Skeletal muscle cell (primary cell): ENCODE measurements around the gene AGR2.
"Not testable (repeated sequence)": the region's sequence is repeated elsewhere in the genome, so short reads cannot be mapped to it uniquely, and the experiment has no call there.

Source experiments
- DNase-seq: peaks from one replicate; pipeline ENCODE4 v3.0.0-alpha.2; 2010; ENCODE audit warnings: low read depth
- H3K4me3 ChIP-seq: 2 replicates; pipeline ENCODE4 v1.5.1; 2011; ENCODE audit warnings: low read depth, mild to moderate bottlenecking, control low read depth, low read length, moderate library complexity

Gene AGR2

DNA sequence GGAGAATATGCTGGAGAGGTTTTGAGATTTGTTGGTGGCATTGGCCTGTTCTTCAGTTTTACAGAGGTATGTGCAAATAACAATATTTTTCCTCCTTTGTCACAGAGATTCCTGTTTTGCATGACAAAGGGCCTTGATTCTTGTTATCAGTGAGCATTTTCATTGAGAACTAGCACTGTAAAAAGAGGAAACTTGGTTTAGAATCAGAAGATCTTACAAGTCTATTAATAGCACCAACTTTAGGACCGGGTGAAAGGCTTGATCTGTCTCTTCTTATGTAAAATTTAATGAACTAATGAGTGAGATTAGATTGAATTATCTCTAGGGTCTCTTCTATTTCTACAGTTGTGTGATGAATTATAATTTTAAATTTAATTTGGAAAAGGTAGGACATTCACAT is 25.7 kb downstream of the AGR2 start:
- no peak for DNase-seq
- H3K4me3 ChIP-seq: no peak overlapping the region

DNA sequence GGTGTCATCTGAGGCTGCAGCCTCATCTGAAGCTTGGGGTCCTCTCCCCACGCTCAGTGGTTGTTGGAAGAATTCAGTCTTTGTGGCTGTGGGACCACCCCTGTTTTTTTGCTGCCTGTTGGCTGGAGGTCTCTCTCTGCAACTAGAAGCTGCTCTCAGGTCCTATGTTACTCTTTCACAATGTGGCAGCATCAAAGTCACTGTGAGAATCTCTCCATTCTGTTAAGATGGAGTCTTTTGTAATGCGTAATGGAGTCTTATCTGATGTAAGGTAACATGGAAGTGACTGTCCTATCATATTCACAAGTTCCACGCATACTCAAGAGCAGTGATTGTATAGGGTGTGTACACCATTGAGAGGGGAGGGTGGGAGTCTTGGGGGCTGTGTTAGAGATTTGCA is 26.3 kb downstream of the AGR2 start:
- DNase-seq: no peak
- H3K4me3 ChIP-seq: no peak overlapping the region

DNA sequence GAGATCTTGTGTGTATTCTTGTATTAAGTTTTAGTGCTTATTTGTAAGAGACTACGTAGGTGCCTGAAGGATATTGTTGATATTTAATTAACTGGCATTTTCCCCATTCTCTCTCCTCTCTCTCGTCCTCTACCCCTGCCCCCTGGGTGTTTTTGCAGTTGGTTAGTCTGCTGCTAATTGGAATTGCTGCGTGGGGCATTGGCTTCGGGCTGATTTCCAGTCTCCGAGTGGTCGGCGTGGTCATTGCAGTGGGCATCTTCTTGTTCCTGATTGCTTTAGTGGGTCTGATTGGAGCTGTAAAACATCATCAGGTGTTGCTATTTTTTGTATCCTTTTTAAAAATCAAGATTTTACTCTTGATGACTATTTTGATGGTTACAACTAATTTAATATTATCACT is 28.7 kb downstream of the AGR2 start:
- no peak for DNase-seq
- no peak overlapping the region for H3K4me3 ChIP-seq

DNA sequence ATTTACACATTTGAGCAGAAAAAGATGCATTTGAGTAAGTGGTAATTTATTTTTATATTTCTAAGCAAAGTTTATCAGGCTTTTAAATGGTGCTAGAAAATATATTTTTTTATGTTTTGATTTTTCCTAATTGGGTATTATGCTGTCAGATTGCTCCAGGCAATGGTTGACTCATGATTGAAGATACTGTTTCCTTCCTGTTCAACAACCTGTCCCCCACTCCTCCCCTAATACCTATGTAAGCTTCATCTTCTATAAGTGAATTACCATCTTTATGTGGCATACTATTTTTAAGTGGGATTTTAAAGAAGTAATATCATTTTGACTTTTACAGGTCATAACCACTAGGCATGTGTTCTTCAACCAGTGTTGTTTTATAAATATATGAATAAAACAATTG is 29.8 kb downstream of the AGR2 start:
- H3K4me3 ChIP-seq: no peak overlapping the region

DNA sequence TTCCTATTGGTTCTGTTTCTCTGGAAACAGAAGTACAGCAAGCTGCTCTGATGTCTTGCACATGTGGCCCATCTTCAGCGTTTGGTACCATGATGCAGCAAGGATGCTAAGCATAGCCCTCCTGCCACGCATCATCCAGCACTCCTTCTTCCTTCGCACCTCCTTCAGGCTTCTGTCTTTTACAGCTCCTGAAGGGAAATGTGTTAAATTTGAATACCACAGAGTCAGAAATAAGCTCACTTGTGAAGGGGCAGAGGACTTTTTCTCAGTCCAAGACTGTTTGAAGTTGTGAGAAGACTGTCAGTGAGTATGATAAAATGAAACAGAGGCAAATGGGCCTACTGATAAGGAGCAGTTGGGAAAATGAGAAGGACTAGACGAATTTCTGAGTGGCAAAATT is 30.5 kb downstream of the AGR2 start:
- no peak overlapping the region for H3K4me3 ChIP-seq
- DNase-seq: no peak

More for the DNA sequence above, 29.8 kb downstream of the AGR2 start:
- DNase-seq: no peak

DNA sequence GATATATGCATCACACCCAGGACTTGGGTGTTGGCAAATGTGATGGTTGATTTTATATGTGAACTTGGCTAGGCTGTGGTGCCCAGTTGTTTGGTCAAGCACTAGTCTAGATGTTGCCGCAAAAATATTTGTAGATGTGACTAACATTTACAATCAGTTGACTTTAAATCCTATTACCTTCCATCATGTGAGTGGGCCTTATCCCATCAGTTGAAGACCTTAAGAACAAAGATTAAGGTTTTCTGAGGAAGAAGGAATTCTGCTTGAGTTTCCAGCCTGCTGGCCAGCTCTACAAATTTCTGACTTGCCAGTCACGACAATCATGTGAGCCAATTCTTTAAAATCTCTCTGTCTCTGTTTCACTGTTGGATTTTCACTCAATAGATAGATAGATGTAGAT is 30.9 kb downstream of the AGR2 start:
- H3K4me3 ChIP-seq: no peak overlapping the region
- DNase-seq: no peak

DNA sequence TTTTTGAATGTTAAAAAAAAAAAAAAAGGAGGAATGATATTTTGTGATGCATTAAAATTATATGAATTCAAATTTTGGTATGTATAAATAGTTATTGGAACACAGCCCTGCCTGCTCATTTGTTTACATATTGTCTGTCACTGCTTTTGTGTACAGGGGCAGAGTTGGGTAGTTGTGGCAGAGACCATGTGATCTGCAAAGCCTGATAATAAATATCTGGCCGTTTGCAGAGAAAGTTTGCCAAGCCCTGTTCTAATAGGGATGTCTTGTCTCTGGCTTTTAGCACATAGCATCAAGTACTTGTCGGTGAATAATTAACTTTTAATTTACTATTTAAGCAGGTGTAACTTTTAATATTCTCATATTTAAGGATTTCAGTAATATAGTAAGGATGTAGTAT is 31.5 kb downstream of the AGR2 start:
- DNase-seq: no peak
- no peak overlapping the region for H3K4me3 ChIP-seq

DNA sequence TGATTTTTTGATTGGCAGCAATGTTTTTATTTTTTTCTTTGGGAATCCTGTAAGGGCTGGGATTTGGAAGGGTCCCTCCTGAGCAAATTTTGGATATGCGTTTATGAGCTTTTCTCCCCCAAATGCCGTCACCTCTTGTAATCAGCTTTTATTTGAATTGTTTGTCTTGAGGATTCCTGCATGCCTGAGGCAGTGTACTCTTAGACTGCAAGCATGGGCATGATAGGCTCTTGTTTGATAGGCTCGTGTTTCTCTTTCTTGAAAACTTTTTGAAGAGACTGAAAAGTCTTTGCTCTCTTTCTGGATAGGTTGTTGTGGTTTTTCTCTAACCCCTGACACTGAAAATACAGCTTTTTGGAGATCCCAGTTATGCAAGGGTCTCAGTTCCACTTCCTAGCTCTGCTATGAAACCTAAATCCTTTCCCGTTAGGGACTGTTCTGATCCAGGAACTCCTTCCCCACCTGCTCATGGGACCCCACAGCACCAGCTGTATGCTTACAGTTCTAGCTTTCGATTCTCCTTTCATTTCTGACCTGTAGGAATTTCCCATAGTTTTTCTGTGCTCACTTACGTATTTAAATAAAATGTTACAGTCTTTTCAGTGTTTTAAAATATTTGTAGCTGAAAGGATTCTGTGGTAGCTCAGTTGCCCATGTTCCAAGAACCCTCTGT is 34.0 kb downstream of the AGR2 start:
- DNase-seq: no peak
- H3K4me3 ChIP-seq: no peak overlapping the region

DNA sequence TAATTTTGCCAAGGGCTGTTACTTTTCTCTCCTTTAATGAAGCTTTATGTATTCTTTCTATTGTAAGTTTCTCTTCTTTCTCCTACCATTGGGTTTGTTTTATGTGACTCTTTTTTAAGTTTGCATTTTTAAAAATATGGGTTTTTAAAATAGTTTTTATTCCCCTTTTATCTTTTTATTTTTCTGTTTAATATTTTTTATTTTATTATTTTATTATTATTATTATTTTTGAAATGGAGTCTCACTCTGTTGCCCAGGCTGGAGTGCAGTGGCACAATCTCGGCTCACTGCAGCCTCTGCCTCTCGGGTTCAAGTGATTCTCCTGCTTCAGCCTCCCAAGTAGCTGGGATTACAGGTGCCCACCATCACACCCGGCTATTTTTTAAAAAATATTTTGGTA is 34.8 kb downstream of the AGR2 start:
- not testable (repeated sequence) for DNase-seq, H3K4me3 ChIP-seq

DNA sequence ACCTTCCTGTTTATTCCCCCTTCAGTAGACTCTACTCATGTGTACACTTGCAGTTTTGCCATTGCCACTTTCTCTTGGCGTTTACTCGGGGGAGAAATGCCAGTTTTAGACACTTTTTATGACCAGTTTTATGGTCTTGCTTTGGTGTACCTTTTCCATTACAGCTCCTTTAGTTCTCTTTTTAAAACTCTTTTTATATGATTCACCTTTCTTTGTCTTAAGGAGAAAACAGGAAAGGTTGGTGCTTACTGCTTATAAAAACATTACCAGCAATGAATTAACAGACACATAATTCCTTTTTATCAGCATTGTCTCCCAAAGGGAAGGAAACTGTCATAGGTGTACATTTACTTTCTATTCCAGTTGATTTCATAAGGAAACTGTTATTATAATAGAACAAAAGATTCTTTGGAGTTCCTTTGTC is 39.4 kb downstream of the AGR2 start:
- no peak overlapping the region for H3K4me3 ChIP-seq
- DNase-seq: no peak

DNA sequence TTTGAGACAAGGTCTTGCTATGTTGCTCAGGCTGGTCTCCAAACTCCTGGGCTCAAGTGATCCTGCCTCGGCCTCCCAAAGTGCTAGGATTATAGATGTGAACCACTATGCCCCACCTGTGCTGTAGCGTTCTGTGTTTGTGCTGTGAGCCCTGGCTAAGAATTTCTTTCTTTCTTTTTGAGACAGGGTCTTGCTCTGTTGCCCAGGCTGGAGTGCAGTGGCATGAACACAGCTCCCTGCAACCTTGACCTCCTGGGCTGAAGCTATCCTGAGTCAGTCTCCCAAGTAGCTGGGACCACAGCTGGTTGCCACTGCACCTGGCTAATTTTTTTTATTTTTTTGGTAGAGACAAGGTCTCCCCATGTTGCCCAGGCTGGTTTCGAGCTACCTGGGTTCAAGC is 39.9 kb downstream of the AGR2 start:
- no peak overlapping the region for H3K4me3 ChIP-seq
- DNase-seq: no peak

DNA sequence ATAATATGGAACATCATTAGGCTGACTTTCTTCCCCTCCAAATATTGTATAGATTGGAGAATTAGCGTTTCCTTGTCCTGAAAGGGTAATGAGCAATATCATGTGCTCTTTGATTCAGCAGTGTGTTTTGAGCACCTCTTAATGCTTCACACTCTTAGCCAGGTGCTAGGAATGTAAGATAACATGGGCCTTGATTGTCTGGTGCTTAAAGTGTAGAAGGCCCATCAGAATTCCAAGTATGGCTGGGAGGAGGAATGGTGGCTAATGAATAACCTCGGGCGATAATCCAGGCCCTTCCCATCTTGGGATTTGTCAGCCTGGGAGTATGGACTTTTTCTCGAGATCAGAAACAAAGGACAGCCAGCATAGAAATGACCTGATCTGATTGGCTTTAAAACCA is 42.6 kb downstream of the AGR2 start:
- no peak for DNase-seq
- no peak overlapping the region for H3K4me3 ChIP-seq

DNA sequence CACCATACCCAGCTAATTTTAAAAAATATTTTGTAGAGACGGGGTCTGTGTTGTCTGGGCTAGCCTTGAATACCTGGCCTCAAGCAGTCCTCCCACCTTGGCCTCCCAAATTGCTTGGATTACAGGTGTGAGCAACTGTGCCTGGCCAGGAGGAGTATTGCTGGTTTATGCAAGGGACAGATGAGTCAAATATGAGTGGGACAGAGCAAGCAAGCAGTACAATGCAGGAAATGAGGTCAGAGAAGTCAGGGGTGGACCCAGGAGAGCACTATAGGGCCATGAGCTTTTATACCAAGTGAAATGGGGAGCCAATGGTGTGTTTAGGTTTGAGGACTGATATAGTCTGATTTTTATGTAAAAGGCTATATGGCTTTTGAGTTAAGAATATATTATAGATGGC is 45.0 kb downstream of the AGR2 start:
- no peak overlapping the region for H3K4me3 ChIP-seq
- DNase-seq: no peak

DNA sequence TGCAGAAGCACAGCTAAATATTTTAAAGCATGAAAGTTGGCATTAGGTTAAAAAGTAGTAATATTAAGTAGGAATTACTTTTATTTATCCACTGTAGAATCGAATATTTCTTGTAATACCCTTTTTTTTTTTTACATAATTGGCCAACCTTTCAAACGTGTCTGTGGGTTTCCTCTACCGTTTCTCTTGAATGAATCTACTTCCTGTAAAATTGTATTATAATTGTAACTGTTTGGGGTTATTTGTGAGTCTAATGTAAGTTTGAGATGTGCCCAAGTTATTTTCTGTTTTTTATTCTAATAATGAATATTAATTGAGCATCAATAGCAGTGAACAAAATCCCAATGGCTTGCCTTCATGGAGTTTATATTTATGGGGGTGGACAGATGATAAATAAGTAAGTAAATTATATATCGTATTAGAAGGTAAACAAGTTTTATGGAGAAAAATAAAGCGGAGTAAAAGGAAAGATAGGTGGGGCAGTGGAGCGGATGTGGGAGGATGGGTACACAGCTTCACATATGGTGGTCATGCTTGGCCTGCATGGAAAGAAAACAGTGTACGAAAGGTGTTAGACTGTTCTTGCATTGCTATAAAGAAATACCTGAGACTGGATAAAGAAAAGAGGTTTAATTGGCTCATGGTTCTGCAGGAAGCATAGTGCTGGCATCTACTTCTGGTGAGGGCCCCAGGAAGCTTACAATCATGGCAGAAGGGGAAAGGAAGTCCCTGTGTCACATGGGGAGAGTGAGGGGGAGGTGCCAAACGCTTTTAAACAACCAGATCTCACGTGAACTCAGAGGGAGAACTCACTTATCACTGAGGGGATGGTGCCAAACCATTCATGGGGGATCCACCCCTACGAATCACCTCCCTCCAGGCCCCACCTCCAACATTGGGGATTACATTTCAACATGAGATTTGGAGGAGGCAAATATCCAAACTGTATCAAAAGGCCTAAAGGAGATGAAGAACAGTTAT is 45.9 kb downstream of the AGR2 start:
- no peak for DNase-seq
- H3K4me3 ChIP-seq: no peak overlapping the region

DNA sequence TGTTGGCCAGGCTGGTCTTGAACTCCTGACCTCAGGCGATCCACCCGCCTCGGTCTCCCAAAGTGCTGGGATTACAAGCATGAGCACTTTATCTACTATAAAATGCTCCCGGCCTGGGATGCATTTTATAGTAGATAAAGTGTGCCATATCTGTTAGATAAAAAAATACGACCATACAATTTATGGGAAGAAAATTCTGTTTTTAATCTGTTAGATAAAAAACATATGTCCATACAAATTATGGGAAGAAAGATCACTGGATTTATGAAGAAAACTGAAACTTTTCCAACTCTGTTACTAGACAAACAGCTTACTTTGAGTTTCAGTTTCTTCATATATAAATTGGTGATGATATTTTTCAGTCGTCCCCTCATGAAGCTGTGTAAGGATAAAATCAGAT is 46.8 kb downstream of the AGR2 start:
- no peak for DNase-seq
- H3K4me3 ChIP-seq: no peak overlapping the region

DNA sequence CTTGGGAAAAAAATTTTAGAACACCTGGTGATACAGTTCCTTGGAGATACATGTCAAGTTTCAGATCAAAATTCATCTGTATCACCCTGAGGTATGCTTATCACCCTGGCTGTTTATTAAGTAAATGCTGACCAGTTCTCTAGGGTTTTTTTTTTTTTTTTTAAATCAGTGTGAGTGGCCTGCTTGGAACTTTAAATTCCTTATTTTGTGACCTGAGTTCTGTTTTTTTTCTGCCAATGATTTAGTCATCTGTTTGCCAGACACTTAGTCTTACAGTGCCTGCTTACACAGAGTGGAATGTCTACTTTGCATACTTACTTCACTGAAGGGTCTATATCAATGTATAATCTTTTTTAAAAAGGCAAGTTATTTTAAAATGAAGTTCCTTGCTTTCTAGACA is 49.4 kb downstream of the AGR2 start:
- H3K4me3 ChIP-seq: no peak overlapping the region
- no peak for DNase-seq

DNA sequence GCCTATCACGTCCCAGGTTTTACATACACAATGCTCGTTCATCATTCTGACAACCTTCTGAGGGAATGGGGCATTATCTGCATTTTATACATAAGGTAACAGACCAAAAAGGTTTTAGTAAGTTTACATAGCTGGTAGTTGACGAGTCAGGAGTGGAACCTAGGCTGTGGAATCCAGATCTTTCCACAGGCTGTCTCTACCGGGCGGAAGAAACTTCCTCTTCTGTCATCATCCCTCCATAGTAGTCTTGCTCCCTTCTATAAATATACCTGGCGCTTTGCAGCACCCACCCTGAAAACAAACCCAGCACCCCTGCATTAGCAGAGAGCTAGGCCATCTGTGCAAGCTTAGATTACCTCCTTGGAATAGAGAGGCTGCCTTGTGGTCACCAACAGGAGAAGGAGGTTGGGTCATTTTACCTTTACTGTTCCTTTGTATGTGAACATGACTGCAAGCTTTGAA is 49.9 kb downstream of the AGR2 start:
- DNase-seq: no peak
- no peak overlapping the region for H3K4me3 ChIP-seq

DNA sequence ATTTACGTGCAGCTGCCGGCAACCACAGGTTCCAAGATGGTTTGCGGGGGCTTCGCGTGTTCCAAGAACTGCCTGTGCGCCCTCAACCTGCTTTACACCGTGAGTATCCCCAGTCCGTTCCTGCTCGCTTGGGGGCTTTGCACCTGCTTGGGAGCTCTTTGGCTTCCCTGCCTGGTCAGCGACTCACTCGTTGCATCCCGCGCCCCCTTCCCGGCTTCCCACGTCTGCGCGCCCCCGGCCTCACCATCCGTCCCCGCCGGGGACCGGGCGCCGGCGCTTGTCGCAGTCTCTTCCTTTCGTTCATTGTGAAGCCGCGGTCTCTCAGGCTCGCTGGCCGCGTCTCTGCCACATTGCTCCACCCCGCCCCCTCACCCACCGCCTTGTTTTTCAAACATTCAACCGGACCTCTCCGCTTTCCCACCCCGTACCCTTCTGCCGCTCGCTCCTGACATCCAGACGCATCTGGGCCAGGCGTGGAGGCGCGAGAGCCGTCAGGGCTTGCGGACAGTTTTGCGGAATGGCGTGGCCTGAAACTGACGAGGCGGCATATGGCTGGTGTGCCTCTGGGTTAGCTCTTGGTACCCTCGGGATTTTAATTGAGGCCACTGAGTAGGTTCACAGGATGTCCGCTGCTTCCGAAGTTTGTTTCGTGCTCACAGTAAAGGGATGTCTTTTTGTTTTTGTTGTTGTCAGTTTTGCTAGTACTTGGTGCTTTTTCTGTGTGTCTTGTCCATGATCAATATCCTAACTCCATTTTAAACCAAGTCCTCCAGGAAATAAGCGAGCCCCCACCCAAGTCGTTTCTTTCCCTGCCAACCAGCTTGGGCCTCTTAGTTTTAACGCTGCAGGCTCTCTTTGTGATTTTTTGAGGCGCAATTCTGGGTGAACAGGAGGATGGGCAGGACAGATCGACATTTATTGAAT is 50.6 kb downstream of the AGR2 start:
- H3K4me3 ChIP-seq: peak overlapping the region; percentile 73

DNA sequence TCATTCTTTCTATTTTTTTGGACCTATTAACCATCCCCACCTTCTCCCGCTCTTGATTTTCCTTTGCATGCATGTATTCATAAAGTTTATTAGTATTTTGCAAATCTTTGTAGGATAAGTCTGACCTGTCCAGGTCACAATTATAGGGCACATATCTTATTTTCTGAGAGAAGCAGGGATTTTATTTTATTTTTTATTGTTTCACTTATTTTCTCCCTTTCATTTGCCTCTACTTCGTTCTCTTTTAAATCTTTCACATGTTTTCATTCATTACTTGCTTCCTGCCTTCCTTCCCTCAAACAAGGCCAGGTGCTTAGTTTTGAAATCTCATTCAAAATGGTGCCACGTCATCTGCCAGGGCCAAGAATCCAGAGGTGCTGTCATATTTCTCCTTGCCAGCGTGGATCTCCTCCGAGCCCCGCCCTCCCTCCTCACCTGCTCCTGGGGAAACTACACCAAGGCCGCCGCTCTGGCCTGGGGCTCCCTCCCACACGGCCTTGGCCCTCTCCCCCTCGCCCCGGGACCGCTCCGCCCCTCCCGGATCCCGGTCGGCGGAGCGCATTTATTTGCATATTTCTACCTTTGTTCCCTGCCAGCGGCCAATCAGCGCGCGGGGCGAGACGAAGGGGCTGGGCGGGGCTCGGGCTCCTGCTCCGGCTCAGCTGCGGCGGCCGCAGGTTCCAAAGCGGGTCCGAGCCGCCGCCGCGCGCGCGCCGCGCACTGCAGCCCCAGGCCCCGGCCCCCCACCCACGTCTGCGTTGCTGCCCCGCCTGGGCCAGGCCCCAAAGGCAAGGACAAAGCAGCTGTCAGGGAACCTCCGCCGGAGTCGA is 51.5 kb downstream of the AGR2 start, which contains the start of gene TSPAN13:
Gene TSPAN13, plus strand, starts transcription at position 654 of the 830 bp plus-strand sequence. CDS start 213 bp downstream, outside the sequence.
- no peak for DNase-seq
- H3K4me3 ChIP-seq: peak within 1 kb of the TSS; percentile 73

More for the DNA sequence above, 50.6 kb downstream of the AGR2 start:
- no peak for DNase-seq
